ENCODE results near the gene IL17A. TPM values are rescaled to one million over a fixed set of nuclear protein-coding genes. Genes with fewer than 3 reads are reported as not detected.

Gene IL17A
- total RNA-seq, 1 donor from 2014 or later: not detected

DNA sequence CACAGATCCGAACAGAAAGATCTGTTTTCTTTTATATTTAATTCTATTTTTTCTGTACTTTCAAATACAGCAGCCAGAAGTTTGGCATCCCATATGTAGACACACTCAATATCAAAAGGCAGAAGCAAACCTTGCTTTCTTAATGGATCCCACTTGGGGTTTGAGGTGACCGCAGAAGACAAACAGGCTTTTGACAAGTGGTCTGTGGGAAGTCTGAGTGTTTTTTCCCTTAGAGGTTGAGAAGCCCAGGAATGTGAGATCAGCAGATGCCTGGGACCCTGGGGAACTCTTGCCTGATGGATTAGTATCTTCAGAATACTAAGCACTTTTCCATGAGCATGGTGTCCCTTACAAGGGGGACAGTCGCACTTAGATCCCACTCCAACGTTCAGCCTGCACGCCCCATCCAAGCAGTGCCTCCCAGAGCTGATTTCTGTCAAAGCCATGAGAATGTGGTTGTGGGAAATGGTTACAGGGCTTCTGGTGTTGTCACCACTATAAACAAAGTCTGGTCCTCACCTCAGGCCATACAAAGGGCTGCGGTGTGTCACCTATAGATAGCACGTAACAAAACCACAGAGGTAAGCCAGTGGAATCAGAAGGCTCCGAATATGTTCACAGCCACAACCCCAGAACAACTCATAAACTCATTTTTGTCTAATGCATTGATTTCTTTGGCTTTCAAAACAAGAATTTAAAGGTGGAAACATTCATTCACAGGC lies 45.4 kb downstream of the IL17A start:
- H3K27me3 ChIP-seq (ENCODE audit: low read depth): peaks cover 2% of the 10 kb centered on the region
- TF ChIP-seq CTCF (IDR thresholded peaks at IDR 0.05; ENCODE audit: borderline replicate concordance): no peak
- no peaks in the 10 kb centered on the region for H3K9me3 ChIP-seq (replicated peaks)
- no peak overlapping the region for H3K4me3 ChIP-seq
- H3K27ac ChIP-seq (replicated peaks): no peak overlapping the region
- no peak for DNase-seq
- intact Hi-C loops (cut with micrococcal nuclease): loop anchor here (10.0 kb wide), 1 partner anchor 67 kb away; no protein-coding TSS in a partner anchor
- no peaks in the 10 kb centered on the region for H3K4me1 ChIP-seq
- H3K36me3 ChIP-seq: no peaks in the 10 kb centered on the region

- intact Hi-C loops (cut with micrococcal nuclease): loop anchor here (10.0 kb wide), 1 partner anchor 68 kb away; no protein-coding TSS in a partner anchor
- DNase-seq: no peak
- H3K4me1 ChIP-seq: no peaks in the 10 kb centered on the region
- no peaks in the 10 kb centered on the region for H3K9me3 ChIP-seq (replicated peaks)
- H3K4me3 ChIP-seq: no peak overlapping the region
- TF ChIP-seq CTCF (IDR thresholded peaks at IDR 0.05; ENCODE audit: borderline replicate concordance): no peak
- no peaks in the 10 kb centered on the region for H3K36me3 ChIP-seq
- peaks cover 15% of the 10 kb centered on the region for H3K27me3 ChIP-seq (ENCODE audit: low read depth)
- H3K27ac ChIP-seq (replicated peaks): no peak overlapping the region
Measured at GRCh38 chr6:52233005-52233404, 46.8 kb downstream of the IL17A start.

GRCh38 chr6:52233975-52234823 lies 48.0 kb downstream of the IL17A start:
- H3K4me3 ChIP-seq: no peak overlapping the region
- H3K36me3 ChIP-seq: no peaks in the 10 kb centered on the region
- no peaks in the 10 kb centered on the region for H3K9me3 ChIP-seq (replicated peaks)
- no peak for DNase-seq
- TF ChIP-seq CTCF (IDR thresholded peaks at IDR 0.05; ENCODE audit: borderline replicate concordance): peak; percentile 60
- intact Hi-C loops (cut with micrococcal nuclease): loop anchor here (10.0 kb wide), 1 partner anchor 69 kb away; no protein-coding TSS in a partner anchor
- no peak overlapping the region for H3K27ac ChIP-seq (replicated peaks)
- H3K4me1 ChIP-seq: no peaks in the 10 kb centered on the region
- H3K27me3 ChIP-seq (ENCODE audit: low read depth): peaks cover 21% of the 10 kb centered on the region

Small RNA genes within 50 kb of the gene (microRNA-seq; reads per million reads assigned to microRNA genes)
- 55.2 reads per million, percentile 49 among the genes with 10 or more reads in this experiment for gene MIR133B
- 0.94 reads per million for gene MIR206

Other genes with a start within 250 kb of the IL17A start
- gene PKHD1, start 98.8 kb upstream of the IL17A start, total RNA-seq: not detected
- not detected for gene IL17F, start 58.1 kb downstream of the IL17A start, total RNA-seq
- gene MCM3, start 98.4 kb downstream of the IL17A start, total RNA-seq: 20.1 TPM
- 2.0 TPM for gene PAQR8, start 175.8 kb downstream of the IL17A start, total RNA-seq
- gene EFHC1, start 234.0 kb downstream of the IL17A start, total RNA-seq: 5.7 TPM

All from left ventricle myocardium inferior (tissue), 1 donor.